ENCODE measurements around the gene COL6A3. TPM values are rescaled to one million over a fixed set of nuclear protein-coding genes. Genes with fewer than 3 reads are reported as not detected.

The COL6A3 gene
- total and polyA plus RNA-seq, 7 experiments from 2014 or later = 0.02 to 3.1 (median 2.2) TPM

GRCh38 chr2:237435844-237436587, 22.1 kb upstream of the COL6A3 start:
- ATAC-seq = no peak
- Histone ChIP-seq H3K36me3 (ENCODE audit: control insufficient read depth in 2 of 3, insufficient read depth in 3 of 3, low read length in 3 of 3) (no peaks in the 10 kb centered on the region), H3K27ac (ENCODE audit: low read depth, low read length) (peak overlapping the region; percentile 64), H3K4me1 (ENCODE audit: control insufficient read depth in 2 of 2, insufficient read depth in 2 of 2, low read length in 2 of 2) (peaks cover 41 to 83% of the 10 kb centered on the region in 2 donors), H3K4me3 (ENCODE audit: low read length) (no peak overlapping the region), H3K27me3 (ENCODE audit: control insufficient read depth in 2 of 2, insufficient read depth in 2 of 2, low read length in 2 of 2) (no peaks in the 10 kb centered on the region), H3K9me3 (ENCODE audit: control insufficient read depth in 2 of 3, low read length in 3 of 3) (no peaks in the 10 kb centered on the region)
- intact Hi-C loops (cut with micrococcal nuclease) = loop anchor here (1.0 to 2.0 kb wide), 3 partner anchors 15 to 239 kb away; no protein-coding TSS in a partner anchor
- Mint-ChIP-seq H3K27ac (peak overlapping the region; percentile 50 to 100 (median 95)), H3K36me3 (no peaks in the 10 kb centered on the region), H3K4me3 (peak overlapping the region in 9 of 10 donors; percentile 9 to 87 (median 76)), H3K4me1 (peaks cover 59 to 94% (median 91%) of the 10 kb centered on the region in 7 donors), H3K9me3 (peaks cover 0 to 2% (median 0%) of the 10 kb centered on the region in 11 donors), H3K27me3 (no peaks in the 10 kb centered on the region)
- DNase-seq = no peak
- CTCF ChIA-PET = interaction anchor here (2.9 to 3.0 kb wide), 2 partner anchors 13 to 40 kb away, joined by 16 to 37 read pairs; no protein-coding TSS in a partner anchor
- POLR2A ChIA-PET = interaction anchor here (0.7 to 3.2 kb wide), 6 partner anchors 8 to 38 kb away, joined by 3 to 13 read pairs (median 4); no protein-coding TSS in a partner anchor

- no peaks in the 10 kb centered on the region for H3K9me3 ChIP-seq (ENCODE audit: control insufficient read depth in 2 of 3, low read length in 3 of 3)
- ATAC-seq (peak; percentile 83), DNase-seq (peak; percentile 29 to 85 (median 71))
- Mint-ChIP-seq H3K4me3 (peak overlapping the region; percentile 60 to 89 (median 81)), H3K27ac (peak overlapping the region; percentile 84 to 100 (median 95)), H3K9me3 (peaks cover 0 to 2% (median 0%) of the 10 kb centered on the region in 11 donors), H3K36me3 (no peaks in the 10 kb centered on the region), H3K4me1 (peaks cover 53 to 94% (median 91%) of the 10 kb centered on the region in 7 donors), H3K27me3 (no peaks in the 10 kb centered on the region)
- peak overlapping the region; percentile 44 for H3K4me3 ChIP-seq (ENCODE audit: low read length)
- H3K27me3 ChIP-seq (ENCODE audit: control insufficient read depth in 2 of 2, insufficient read depth in 2 of 2, low read length in 2 of 2) = no peaks in the 10 kb centered on the region
- H3K36me3 ChIP-seq (ENCODE audit: control insufficient read depth in 2 of 3, insufficient read depth in 3 of 3, low read length in 3 of 3) = no peaks in the 10 kb centered on the region
- CTCF ChIA-PET = interaction anchor here (2.8 to 3.0 kb wide), 3 partner anchors 12 to 41 kb away, joined by 9 to 37 read pairs (median 16); no protein-coding TSS in a partner anchor
- intact Hi-C loops (cut with micrococcal nuclease) = loop anchor here (1.0 to 5.0 kb wide), 5 partner anchors 14 to 627 kb away; partner anchors contain the start of gene SCLY (in 1 of the 2)
- H3K27ac ChIP-seq (ENCODE audit: low read depth, low read length) = peak overlapping the region; percentile 64
- POLR2A ChIA-PET = interaction anchor here (0.7 to 3.2 kb wide), 8 partner anchors 10 to 349 kb away, joined by 3 to 13 read pairs (median 4); no protein-coding TSS in a partner anchor
- peaks cover 35 to 84% of the 10 kb centered on the region in 2 donors for H3K4me1 ChIP-seq (ENCODE audit: control insufficient read depth in 2 of 2, insufficient read depth in 2 of 2, low read length in 2 of 2)
Observed at GRCh38 chr2:237434866-237435311, 20.9 kb upstream of the COL6A3 start.

GRCh38 chr2:237433920-237434676, 20.1 kb upstream of the COL6A3 start:
- CTCF ChIA-PET = interaction anchor here (2.8 to 3.0 kb wide), 3 partner anchors 11 to 41 kb away, joined by 9 to 37 read pairs (median 16); no protein-coding TSS in a partner anchor
- POLR2A ChIA-PET = interaction anchor here (0.7 to 3.2 kb wide), 10 partner anchors 7 to 348 kb away, joined by 3 to 13 read pairs (median 4); no protein-coding TSS in a partner anchor
- Mint-ChIP-seq H3K4me3 (peak overlapping the region; percentile 60 to 89 (median 81)), H3K36me3 (no peaks in the 10 kb centered on the region), H3K27me3 (no peaks in the 10 kb centered on the region), H3K27ac (peak overlapping the region; percentile 84 to 100 (median 95)), H3K4me1 (peaks cover 58 to 97% (median 94%) of the 10 kb centered on the region in 7 donors), H3K9me3 (no peaks in the 10 kb centered on the region)
- no peaks in the 10 kb centered on the region for H3K27me3 ChIP-seq (ENCODE audit: control insufficient read depth in 2 of 2, insufficient read depth in 2 of 2, low read length in 2 of 2)
- no peaks in the 10 kb centered on the region for H3K36me3 ChIP-seq (ENCODE audit: control insufficient read depth in 2 of 3, insufficient read depth in 3 of 3, low read length in 3 of 3)
- DNase-seq (peak in 2 of 9 donors; percentile 21), ATAC-seq (no peak)
- H3K4me3 ChIP-seq (ENCODE audit: low read length) = peak overlapping the region; percentile 44
- intact Hi-C loops (cut with micrococcal nuclease) = loop anchor here (2.0 to 5.0 kb wide), 4 partner anchors 41 to 628 kb away; partner anchors contain the start of gene SCLY (in 1 of the 2)
- H3K9me3 ChIP-seq (ENCODE audit: control insufficient read depth in 2 of 3, low read length in 3 of 3) = no peaks in the 10 kb centered on the region
- H3K27ac ChIP-seq (ENCODE audit: low read depth, low read length) = peak overlapping the region; percentile 64
- H3K4me1 ChIP-seq (ENCODE audit: control insufficient read depth in 2 of 2, insufficient read depth in 2 of 2, low read length in 2 of 2) = peaks cover 41 to 91% of the 10 kb centered on the region in 2 donors

GRCh38 chr2:237432484-237433092, 18.6 kb upstream of the COL6A3 start:
- Histone ChIP-seq H3K4me3 (ENCODE audit: low read length) (peak overlapping the region; percentile 44), H3K9me3 (ENCODE audit: control insufficient read depth in 2 of 3, low read length in 3 of 3) (no peaks in the 10 kb centered on the region), H3K36me3 (ENCODE audit: control insufficient read depth in 2 of 3, insufficient read depth in 3 of 3, low read length in 3 of 3) (no peaks in the 10 kb centered on the region), H3K4me1 (ENCODE audit: control insufficient read depth in 2 of 2, insufficient read depth in 2 of 2, low read length in 2 of 2) (peaks cover 54 to 95% of the 10 kb centered on the region in 2 donors), H3K27ac (ENCODE audit: low read depth, low read length) (peak overlapping the region; percentile 64), H3K27me3 (ENCODE audit: control insufficient read depth in 2 of 2, insufficient read depth in 2 of 2, low read length in 2 of 2) (no peaks in the 10 kb centered on the region)
- CTCF ChIA-PET = interaction anchor here (0.6 to 2.8 kb wide), 3 partner anchors 11 to 43 kb away, joined by 3 to 9 read pairs (median 9); no protein-coding TSS in a partner anchor
- POLR2A ChIA-PET = interaction anchor here (1.2 to 3.2 kb wide), 6 partner anchors 9 to 43 kb away, joined by 4 to 9 read pairs (median 5); no protein-coding TSS in a partner anchor
- Mint-ChIP-seq H3K4me3 (peak overlapping the region; percentile 67 to 89 (median 74)), H3K27me3 (no peaks in the 10 kb centered on the region), H3K27ac (peak overlapping the region; percentile 69 to 100 (median 95)), H3K9me3 (peaks cover 0 to 6% (median 0%) of the 10 kb centered on the region in 11 donors), H3K4me1 (peaks cover 63 to 100% (median 96%) of the 10 kb centered on the region in 7 donors), H3K36me3 (peaks cover 0 to 2% (median 0%) of the 10 kb centered on the region in 5 donors)
- intact Hi-C loops (cut with micrococcal nuclease) = loop anchor here in 1 of 2 donors (5.0 kb wide), 2 partner anchors 265 to 630 kb away; partner anchors contain the start of gene SCLY
- ATAC-seq (peak; percentile 73), DNase-seq (peak; percentile 17 to 80 (median 58))

GRCh38 chr2:237431837-237432236, 17.9 kb upstream of the COL6A3 start:
- no peak overlapping the region for H3K4me3 ChIP-seq (ENCODE audit: low read length)
- peaks cover 54 to 89% of the 10 kb centered on the region in 2 donors for H3K4me1 ChIP-seq (ENCODE audit: control insufficient read depth in 2 of 2, insufficient read depth in 2 of 2, low read length in 2 of 2)
- no peak for ATAC-seq
- H3K36me3 ChIP-seq (ENCODE audit: control insufficient read depth in 2 of 3, insufficient read depth in 3 of 3, low read length in 3 of 3) = no peaks in the 10 kb centered on the region
- peak overlapping the region; percentile 6 to 83 (median 72) for H3K4me3 Mint-ChIP-seq
- no peaks in the 10 kb centered on the region for H3K27me3 ChIP-seq (ENCODE audit: control insufficient read depth in 2 of 2, insufficient read depth in 2 of 2, low read length in 2 of 2)
- peaks cover 0 to 2% (median 0%) of the 10 kb centered on the region in 5 donors for H3K36me3 Mint-ChIP-seq
- peak overlapping the region; percentile 16 to 100 (median 95) for H3K27ac Mint-ChIP-seq
- DNase-seq = no peak
- CTCF ChIA-PET = interaction anchor here (1.4 kb wide), 1 partner anchor 10 kb away, joined by 9 read pairs; no protein-coding TSS in a partner anchor
- no peaks in the 10 kb centered on the region for H3K27me3 Mint-ChIP-seq
- intact Hi-C loops (cut with micrococcal nuclease) = loop anchor here in 1 of 2 donors (5.0 kb wide), 2 partner anchors 265 to 630 kb away; partner anchors contain the start of gene SCLY
- peaks cover 62 to 100% (median 97%) of the 10 kb centered on the region in 7 donors for H3K4me1 Mint-ChIP-seq
- peaks cover 0 to 6% (median 0%) of the 10 kb centered on the region in 11 donors for H3K9me3 Mint-ChIP-seq
- H3K9me3 ChIP-seq (ENCODE audit: control insufficient read depth in 2 of 3, low read length in 3 of 3) = no peaks in the 10 kb centered on the region
- peak overlapping the region; percentile 64 for H3K27ac ChIP-seq (ENCODE audit: low read depth, low read length)
- POLR2A ChIA-PET = interaction anchor here (1.2 to 4.2 kb wide), 3 partner anchors 10 to 42 kb away, joined by 5 to 17 read pairs (median 5); no protein-coding TSS in a partner anchor

All from naive thymus-derived CD4-positive, alpha-beta T cell (primary cell).